Neutrophil (primary cell): ENCODE measurements around the gene SEC16B.

Experiments
- H3K27ac ChIP-seq: fragments of 200-600 bp; sonication (generic); 2 replicates; pipeline ENCODE4 v1.5.1; 2016; ENCODE audit warnings: mild to moderate bottlenecking, moderate library complexity
- H3K27me3 ChIP-seq: fragments of 200-600 bp; sonication (generic); 2 replicates; pipeline ENCODE4 v1.6.0; 2016; ENCODE audit warnings: mild to moderate bottlenecking
- H3K36me3 ChIP-seq: fragments of 200-600 bp; sonication (generic); 2 replicates; pipeline ENCODE4 v1.5.1; 2017
- H3K4me1 ChIP-seq, 2 experiments: fragments of 200-600 bp in 1 of 2; sonication (generic) in 1 of 2; 1 replicate in 1 of 2; 2 replicates in 1 of 2; pipeline versions ENCODE4 v1.5.1 to v1.6.1; 2013 to 2016; ENCODE audit warnings: low read depth in 1 of 2, low read length in 1 of 2, mild to moderate bottlenecking in 1 of 2, moderate library complexity in 1 of 2; ENCODE audit not compliant: control insufficient read depth in 1 of 2, insufficient read depth in 1 of 2
- H3K4me3 ChIP-seq, 2 experiments: fragments of 200-600 bp in 1 of 2; sonication (generic) in 1 of 2; 1 replicate in 1 of 2; 2 replicates in 1 of 2; pipeline ENCODE4 v1.5.1; 2013 to 2016; ENCODE audit warnings: low read depth in 1 of 2, low read length in 1 of 2, mild to moderate bottlenecking in 1 of 2, moderate library complexity in 1 of 2
- H3K9me3 ChIP-seq: fragments of 200-600 bp; sonication (generic); 2 replicates; pipeline ENCODE4 v1.5.1; 2016
- CTCF ChIP-seq: fragments of 200-600 bp; sonication (generic); IDR thresholded peaks from 2 replicates; pipeline ENCODE4 v1.5.1; 2016; ENCODE audit warnings: antibody characterized with exemption

SEC16B gene

DNA sequence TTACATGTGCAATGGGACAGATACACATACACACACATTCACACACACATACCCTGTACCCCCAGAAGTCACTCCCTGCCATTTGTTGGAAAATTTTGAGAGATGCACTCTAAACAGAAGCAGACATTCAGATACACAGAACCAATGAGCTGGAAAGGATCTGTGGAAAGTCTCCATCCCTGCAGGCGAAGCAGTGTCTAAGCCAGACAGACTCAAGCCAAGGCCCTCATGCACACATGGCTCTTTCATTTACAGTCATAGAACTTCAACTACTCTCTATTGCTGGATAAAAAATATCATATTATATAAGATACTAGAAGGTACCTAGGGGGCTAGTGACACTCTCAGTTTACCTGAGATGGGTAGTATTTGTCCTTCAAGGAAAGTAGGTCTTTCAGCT is 7.3 kb upstream of the SEC16B start:
- no peak for TF ChIP-seq CTCF
- Histone ChIP-seq H3K4me1 (no peaks in the 10 kb centered on the region), H3K36me3 (no peaks in the 10 kb centered on the region), H3K4me3 (no peak overlapping the region), H3K27me3 (no peaks in the 10 kb centered on the region), H3K9me3 (no peaks in the 10 kb centered on the region), H3K27ac (no peak overlapping the region)

- Histone ChIP-seq H3K27me3 (no peaks in the 10 kb centered on the region), H3K36me3 (no peaks in the 10 kb centered on the region), H3K4me1 (no peaks in the 10 kb centered on the region), H3K27ac (no peak overlapping the region), H3K9me3 (no peaks in the 10 kb centered on the region), H3K4me3 (no peak overlapping the region)
- no peak for TF ChIP-seq CTCF
Observed at GRCh38 chr1:177976596-177976995, 6.7 kb upstream of the SEC16B start.

DNA sequence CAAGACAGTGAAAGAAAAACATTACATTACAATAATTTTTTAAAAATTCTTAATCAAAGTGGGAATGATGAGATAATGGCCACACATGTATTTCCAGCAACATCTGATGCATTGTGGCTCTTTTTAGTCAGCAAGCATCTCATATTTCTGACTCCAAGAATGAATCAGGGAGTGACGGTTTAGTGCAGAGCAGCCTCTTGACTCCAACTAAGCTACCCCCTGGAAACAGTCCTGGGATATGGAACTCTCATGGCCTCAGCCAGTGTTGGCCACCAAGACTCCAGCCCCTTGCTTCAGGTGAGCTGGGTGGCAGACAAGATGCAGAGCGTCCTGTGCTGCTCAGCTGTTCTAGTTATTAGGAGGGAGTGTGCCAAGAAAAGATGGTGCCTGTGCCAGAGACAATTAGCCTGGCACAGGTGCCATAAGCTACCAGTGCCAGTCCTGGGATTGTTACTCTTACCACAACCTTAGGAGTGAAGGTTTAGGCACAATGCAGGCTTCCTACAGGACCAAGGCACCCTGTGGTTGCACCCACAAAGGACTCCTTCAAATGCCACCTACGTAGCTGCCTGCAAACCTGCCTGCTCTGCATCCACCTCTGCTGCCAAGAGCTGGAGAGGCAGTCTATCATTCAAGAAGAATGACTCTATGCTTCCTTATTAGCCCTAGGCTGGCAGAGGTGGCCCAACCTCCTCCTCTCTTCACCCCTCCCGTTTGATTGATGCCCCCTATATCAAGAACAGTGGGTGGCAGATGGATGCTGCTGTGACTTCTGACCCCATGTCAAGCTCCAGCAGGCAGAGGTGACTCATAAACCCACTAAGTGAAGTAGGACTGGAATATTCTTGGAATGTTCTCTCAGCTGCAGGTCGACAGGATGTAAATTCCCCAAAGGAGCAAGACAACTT is 6.0 kb upstream of the SEC16B start:
- no peak overlapping the region for H3K27ac ChIP-seq
- H3K4me1 ChIP-seq: no peaks in the 10 kb centered on the region
- H3K36me3 ChIP-seq: no peaks in the 10 kb centered on the region
- no peaks in the 10 kb centered on the region for H3K9me3 ChIP-seq
- no peak overlapping the region for H3K4me3 ChIP-seq
- no peak for TF ChIP-seq CTCF
- no peaks in the 10 kb centered on the region for H3K27me3 ChIP-seq

DNA sequence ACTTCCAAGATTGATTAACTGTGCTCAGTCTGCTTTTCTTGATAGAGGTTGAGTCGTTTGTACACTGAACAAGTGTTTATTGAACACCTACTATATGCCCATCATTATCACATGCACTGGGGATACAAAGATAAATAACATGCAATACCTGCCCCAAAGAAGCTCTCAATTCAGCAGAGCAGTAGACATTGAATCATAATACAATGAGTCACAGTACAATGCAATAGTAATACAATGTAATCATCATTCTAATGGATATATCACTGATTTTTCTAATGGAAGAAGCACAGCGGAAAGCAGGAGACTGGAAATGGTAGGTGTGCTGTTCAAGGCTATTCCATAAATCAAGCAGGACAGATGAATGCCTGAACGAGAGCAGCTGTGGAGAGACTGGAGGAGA is 3.7 kb upstream of the SEC16B start:
- Histone ChIP-seq H3K27me3 (no peaks in the 10 kb centered on the region), H3K4me3 (no peak overlapping the region), H3K27ac (no peak overlapping the region), H3K4me1 (no peaks in the 10 kb centered on the region), H3K9me3 (no peaks in the 10 kb centered on the region), H3K36me3 (no peaks in the 10 kb centered on the region)
- TF ChIP-seq CTCF: no peak

- Histone ChIP-seq H3K4me3 (no peak overlapping the region), H3K27me3 (no peaks in the 10 kb centered on the region), H3K4me1 (no peaks in the 10 kb centered on the region), H3K9me3 (no peaks in the 10 kb centered on the region), H3K36me3 (no peaks in the 10 kb centered on the region), H3K27ac (no peak overlapping the region)
- TF ChIP-seq CTCF: no peak
Observed at GRCh38 chr1:177969109-177969508, 749 bp downstream of the SEC16B start.
